Fibroblast of skin of left biceps (primary cell): ENCODE measurements around the gene CCSER2.
"Not testable (repeated sequence)": the region's sequence is repeated elsewhere in the genome, so short reads cannot be mapped to it uniquely, and the experiment has no call there.

Source experiments
- DNase-seq, 2 experiments: peaks; one replicate each; pipeline ENCODE4 v3.0.0-alpha.2; 2013; ENCODE audit warnings: low read depth in 2 of 2

Gene CCSER2

DNA sequence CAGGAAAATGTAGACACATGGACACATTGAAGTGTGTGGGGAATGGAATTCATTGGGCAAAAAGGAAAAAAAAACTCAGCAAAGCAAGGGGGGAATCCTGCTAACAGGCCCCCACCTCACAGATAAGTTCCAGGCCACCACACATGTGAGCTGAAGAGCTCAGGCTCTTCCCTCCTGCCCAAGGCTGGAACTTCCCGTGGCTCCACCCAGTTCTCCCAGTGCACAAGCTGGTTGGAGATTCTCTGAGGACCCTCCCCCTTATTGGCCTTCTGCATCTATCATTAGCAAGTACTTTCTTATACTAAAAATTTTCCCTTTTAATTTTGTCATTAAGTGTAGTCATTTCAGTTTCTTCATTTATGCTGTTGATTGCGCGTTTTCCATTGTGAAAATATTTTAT, 190.8 kb downstream of the CCSER2 start:
- DNase-seq, result no peak

DNA sequence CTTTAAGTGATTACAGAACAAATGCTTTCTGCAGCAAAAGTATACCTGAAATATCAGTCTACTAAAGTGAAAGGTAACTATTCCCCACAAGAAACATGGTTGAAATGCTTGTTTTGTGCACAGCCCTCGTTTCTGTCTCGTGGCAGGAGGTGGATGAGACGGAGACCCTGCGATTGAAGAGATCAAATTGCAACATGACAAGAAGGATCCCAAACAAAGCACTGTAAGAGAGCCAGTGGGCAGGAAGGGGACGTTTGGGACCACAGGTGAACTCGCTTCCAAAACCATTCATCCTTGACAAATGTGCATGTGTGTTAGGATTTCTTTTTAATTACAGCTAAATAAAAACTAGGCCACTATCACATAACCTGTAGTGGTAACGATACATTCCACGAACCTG, 192.6 kb downstream of the CCSER2 start:
- no peak for DNase-seq

DNA sequence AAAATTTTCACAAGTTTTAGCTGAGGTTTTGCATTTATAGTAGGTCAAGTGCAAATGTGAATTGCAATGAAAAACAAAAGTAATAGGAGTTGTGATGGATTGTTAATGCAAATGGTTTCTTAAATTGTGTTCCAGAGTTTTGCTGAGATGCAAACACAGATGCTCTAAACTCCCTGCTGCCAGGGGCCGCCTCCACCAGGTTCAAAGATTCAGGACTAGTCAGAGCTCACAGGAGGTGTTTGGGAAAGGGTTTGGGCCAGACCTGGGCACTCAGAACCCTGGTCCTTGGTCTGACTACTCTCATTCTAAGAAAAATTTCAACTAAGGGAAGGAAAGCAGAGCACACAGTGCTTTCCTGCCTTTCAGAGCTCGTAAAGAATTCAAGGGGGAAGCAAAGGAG, 193.1 kb downstream of the CCSER2 start:
- DNase-seq, result no peak

DNA sequence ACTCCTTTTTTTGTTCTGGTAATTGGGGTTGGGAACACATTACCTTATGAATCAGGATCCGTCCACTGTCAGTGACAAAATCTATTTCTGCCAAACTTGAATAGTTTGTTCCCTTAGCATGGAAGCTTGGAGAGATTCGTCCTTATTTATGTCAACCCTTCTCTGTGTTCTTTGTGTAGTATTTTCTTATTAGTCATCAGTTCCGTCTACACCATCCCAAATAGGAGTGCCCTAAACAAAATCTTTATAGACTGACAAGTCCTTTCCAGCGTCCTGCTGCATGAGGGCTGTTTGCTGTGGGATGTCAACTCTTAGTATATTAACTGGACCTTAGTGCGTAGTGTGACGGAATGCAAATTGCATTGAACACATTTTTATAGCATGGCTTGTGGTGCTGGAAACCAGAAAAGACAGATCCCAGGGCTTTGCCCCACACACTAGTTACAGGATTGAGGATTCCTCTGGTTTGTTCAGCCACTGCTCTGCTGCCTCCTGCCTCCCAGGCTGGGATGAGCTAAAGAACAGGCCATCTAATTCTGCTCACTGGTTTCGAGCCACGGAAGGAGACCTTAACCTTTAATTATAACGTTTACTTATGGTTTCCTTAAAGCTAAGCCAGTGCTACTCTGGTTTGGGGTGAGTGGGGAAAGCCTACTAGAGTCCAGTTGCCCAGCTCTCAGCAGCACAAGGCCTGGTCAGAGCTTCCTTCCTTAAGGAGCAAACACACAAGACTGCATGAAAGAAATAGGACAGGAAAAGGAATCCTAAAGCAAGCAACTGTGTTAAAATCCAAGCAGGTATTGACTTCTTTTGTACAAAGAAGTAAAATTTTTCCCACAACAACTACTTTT, 194.4 kb downstream of the CCSER2 start:
- DNase-seq, result no peak

DNA sequence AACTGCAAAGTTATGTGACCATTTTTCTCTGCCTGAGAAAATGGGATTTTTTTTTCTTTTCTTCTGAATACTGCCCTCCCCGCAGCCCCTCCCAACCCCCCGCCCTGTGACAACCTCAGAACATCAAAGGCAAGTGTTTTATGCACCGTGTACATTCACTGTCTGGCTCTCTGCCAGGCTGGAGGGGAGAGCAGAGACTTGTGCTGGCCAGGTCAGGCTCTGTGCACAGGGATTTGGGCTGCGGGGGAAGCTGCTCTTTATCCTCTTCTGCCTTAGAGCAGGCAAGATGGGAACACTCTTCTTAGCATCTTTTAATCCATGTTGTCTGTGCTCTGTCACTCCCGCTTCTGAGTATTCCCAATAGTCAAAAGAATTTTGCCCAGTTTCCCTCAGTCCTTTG, 195.1 kb downstream of the CCSER2 start:
- DNase-seq, result no peak

DNA sequence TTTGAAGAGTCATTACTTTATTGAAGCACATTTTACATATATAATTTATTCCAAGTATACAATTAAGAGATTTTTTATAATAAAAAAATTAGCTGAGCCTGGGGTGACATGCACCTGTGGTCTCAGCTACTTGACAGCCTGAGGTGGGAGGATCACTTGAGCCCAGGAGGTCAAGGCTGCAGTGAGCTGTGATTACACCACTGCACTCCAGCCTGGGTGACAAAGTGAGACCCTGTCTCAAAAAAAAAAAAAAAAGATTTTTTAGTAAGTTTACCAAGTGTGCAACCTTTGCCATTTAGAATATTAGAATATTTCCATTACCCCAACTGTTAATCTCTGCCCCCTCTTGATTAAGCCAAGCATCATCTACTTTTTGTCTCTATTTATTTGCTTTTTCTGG, 196.0 kb downstream of the CCSER2 start:
- DNase-seq, result no peak

DNA sequence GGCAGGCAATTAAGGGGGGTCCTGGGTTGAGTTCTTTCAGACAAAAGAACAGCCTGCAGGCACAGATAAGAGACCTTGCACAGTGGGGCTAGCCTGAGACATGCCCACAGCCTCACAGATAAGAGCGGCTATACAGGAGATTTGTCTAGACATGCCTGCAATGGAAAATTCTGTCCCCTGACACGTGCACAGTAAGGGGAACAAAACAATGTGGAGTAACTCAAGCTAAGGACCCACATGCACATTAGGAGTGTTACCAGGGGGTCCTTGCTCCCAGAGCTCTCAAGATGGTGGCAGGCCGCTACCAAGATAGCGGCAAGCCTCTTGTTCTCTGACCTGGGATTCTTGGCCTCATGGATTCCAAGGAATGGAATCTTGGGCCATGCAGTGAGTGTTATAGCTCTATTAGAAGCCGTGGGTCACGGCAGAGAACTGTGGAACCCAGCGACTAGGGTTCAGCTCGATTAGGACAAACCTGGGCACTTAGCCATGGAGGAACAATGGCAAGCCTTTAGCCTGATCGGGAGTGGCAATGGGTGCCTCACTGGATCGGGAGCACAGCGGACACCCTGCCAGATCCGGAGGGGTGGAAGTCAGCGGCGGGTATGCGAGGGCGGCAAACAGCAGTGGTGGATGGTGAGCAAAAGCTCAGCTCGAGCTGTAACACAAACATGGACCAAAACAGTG, 196.9 kb downstream of the CCSER2 start:
- no peak for DNase-seq

DNA sequence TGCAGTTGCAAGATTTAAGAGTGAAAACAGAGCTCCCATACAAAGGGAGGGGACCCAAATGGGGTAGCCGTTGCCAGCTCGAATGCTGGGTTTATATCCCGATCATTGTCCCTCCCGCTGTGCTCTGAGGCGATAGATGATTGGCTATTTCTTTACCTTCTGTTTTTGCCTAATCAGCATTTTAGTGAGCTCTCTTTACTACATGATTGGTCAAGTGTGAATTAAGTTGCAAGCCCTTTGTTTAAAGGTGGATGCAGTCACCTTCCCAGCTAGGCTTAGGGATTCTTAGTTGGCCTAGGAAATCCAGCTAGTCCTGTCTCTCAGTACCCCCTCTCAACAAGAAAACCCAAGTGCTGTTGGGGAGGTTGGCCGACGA, 197.4 kb downstream of the CCSER2 start:
- DNase-seq, result not testable (repeated sequence)

DNA sequence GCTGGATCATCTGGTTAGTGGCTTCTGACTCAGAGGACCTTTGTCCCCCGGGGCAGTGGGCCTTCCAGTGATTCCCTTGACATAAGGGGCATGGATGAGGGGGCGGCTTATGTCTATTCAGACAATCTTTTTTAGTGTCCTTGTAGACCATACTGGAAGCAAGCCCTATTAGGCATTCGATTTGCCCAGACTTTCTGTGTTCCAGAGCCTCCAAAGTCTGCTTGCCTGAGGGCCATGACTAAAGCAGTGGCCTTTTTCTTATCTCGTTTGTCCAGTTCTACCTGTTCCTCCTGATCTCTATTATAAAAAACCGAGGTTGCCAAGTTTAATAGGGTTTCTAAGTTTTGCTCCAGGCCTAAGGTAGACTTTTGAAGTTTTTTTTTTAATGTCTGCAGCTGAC, 199.0 kb downstream of the CCSER2 start:
- not testable (repeated sequence) for DNase-seq

DNA sequence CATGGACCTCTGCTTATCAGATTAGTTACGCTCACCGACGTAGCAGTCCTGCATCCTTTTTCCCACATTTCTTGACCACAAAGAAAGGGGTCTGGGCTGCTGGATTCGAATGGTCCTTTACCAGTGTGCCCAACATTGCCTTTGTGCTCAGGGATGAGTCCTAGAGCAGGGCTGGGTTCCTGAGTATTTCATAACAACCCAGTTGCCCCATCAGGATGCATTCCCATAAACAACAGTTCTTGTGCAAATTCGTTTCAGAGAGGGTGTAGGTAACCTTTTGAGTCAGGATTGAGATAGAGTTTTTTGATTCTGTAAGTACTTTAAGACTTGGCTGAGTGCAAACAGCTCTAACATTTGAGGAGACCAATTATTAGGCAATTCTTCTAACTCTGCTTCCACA, 200.1 kb downstream of the CCSER2 start:
- DNase-seq, result not testable (repeated sequence)

DNA sequence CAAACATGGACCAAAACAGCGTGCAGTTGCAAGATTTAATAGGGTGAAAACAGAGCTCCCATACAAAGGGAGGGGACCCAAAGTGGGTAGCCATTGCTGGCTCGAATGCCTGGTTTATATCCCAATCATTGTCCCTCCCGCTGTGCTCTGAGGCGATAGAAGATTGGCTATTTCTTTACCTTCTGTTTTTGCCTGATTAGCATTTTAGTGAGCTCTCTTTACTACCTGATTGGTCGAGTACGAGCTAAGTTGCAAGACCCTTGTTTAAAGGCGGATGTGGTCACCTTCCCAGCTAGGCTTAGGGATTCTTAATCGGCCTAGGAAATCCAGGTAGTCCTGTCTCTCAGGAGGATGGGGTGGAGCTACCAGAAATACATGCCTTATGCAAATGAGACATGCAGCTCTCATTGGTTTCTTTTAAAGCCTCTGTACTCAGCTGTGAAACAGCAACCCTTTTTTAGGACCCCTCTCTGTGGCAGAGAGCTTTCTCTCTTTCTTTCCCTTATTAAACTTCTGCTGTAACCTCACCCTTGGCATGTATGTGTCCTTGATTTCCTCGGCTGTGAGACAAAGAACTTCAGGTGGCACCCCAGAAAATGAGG, 202.4 kb downstream of the CCSER2 start:
- DNase-seq, result no peak

DNA sequence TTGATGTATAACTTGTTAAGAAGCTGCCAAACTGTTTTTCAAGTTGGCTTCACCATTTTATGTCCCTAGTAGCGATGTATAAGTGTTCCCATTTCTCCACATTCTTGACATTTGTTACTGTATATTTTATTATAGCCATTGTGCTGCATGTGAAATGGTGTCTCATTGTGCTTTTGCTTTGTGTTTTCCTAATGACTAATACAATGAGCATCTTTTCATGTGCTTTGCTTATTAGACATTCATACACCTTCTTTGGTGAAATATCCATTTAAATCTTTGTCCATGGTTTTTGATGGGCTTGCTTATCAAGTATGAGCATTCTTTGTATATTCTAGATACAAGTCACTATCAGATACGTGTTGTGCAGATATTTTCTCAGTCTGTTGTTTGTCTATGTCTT, 203.0 kb downstream of the CCSER2 start:
- no peak for DNase-seq

DNA sequence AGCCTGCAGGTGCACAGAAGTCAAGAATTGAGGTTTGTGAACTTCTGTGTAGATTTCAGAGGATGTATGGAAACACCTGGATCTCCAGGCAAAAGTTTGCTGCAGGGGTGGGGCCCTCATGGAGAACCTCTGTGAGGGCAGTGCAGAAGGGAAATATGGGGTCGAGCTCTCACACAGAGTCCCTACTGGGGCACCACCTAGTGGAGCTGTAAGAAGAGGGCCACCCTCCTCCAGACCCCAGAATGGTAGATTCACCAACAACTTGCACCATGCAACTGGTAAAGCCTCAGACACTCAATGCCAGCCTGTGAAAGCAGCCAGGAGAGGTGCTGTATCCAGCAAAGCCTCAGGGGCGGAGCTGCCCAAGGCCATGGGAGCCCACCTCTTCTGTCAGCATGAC, 205.8 kb downstream of the CCSER2 start:
- DNase-seq, result no peak

DNA sequence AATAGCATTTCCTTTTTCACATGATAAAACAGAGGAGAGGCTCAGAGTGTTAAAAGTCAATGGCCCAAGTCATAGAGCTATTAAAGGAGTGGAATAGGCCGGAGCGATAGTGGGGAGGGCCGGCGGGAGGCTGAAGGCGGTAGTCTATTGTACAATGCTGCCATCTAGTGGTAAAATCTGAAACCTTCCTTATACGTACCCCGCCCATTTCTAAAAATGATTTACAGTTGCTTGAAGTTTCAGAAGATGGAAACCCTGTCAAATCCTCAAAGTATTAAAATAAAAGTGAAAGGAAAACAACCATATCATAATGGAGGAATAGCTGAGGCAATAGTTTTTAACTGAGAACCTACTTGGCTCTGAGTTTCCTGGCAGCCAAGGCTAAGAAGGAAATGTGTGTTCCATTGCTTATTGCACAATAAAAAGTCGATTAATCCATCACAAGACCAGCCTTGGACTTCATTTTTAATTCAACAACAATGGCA, 209.1 kb downstream of the CCSER2 start:
- no peak for DNase-seq

DNA sequence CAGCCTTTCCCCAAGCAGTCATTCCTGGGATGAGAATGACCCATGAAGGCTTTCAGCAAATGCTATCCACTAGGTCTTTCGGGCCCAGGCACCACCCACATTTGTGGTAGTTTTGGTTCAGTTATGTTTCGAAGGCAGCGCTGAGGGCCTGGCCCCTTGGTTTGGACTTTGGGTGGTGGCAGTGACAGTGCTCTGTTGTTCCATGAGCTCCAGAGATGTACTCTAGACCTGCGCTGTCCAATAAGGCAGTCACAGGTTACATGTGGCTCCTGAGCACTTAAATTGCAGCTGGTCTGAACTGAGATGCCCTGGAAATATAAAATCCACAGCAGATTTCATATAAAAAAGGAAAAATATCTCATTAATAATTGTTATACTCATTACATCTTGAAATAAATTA, 209.6 kb downstream of the CCSER2 start:
- DNase-seq, result no peak

DNA sequence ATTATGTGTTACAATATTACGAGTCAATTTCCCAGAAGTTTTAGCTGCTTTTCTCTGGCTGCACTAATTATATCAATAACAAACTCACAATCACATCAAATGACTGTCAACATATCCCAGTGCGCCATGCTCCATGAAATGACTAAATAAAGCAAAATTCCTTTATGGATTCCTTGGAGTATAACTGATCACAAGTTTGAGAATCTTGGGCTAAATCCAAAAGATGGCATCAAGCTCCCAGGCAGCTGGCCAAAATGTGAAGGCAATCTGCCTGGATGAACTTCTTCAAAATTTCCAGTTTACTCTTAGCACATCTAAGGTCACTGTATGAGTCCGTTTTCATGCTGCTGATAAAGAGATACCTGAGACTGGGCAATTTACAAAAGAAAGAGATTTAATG, 210.8 kb downstream of the CCSER2 start:
- no peak for DNase-seq

DNA sequence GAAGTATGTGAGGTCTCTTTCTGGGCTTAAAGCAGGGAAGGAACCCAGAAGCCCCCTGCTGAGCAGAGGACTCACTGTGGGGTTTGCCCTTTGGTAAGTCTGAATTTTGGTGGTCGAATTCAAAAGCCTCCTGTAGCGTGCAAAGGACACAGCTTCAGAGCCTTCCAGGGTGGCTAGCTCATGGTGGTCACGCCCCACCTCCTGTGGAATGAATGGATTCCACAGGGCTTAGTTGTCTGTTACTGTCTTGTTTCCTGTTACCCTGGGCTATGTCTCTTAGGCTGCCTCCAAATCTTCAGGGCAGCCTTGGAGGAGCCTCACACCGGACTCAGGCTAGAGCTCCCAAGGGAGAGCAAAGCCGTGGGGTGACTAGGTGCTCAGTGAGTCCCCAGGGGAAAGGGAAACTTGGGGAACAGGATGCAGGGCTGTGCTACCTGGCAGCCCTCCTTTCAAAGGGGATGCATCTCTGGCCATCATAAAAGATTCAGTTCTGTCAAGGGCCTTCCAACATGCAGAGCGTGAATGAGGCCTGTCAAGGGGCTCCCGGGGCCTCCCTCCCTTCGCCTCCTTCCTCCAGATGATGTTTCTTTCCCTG, 211.7 kb downstream of the CCSER2 start:
- peak; percentile 58 to 60 for DNase-seq

DNA sequence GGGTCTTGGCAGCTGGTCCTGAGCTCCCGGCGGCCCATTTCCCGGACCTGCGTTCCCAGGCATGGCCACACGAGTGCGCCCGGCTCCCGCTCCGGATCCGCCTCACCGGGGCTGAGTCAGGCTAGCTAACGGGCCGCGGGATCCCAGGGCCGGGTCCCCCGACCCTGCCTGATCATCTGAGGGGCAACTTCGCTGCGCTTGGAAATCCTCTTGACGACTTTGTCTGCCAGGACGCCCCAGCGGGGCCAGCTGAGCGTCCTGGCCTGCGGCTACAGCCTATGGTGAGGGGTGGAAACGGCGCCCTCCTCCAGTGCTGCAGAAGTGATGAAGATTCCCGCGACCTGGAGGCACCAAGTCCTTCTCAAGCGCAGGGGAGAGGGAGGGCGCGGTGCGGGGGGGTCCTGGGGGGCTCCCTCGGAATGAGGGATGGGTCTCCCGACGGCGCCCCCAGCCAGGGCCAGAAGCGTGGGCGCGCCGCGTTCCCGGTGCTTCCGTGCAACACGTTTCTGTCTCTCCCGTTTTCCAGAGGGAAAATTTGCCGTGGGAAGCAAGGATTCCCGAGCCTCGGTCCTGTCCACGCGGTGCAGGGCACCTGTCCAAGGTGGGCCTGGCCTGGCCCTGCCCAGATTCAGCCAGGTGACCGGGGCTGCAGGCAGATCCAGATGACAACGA, 212.4 kb downstream of the CCSER2 start:
- DNase-seq, result no peak

DNA sequence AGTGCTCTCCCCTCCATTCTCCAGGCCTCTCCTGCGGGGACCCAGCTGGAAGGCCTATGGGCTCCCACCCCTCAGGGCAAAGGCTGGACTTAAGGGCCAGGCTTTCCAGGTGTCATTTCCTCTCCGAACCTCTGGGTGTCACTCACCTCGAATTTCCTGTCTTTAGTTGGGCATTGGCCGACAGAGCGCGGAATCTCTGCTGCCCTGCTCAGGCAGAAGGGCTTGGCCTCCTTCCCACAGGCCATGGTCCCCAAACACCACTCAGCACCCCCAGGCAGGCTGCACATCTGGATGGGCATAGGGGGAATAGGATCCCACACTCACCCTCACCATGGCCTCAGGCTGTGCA, 212.9 kb downstream of the CCSER2 start:
- DNase-seq, result no peak

DNA sequence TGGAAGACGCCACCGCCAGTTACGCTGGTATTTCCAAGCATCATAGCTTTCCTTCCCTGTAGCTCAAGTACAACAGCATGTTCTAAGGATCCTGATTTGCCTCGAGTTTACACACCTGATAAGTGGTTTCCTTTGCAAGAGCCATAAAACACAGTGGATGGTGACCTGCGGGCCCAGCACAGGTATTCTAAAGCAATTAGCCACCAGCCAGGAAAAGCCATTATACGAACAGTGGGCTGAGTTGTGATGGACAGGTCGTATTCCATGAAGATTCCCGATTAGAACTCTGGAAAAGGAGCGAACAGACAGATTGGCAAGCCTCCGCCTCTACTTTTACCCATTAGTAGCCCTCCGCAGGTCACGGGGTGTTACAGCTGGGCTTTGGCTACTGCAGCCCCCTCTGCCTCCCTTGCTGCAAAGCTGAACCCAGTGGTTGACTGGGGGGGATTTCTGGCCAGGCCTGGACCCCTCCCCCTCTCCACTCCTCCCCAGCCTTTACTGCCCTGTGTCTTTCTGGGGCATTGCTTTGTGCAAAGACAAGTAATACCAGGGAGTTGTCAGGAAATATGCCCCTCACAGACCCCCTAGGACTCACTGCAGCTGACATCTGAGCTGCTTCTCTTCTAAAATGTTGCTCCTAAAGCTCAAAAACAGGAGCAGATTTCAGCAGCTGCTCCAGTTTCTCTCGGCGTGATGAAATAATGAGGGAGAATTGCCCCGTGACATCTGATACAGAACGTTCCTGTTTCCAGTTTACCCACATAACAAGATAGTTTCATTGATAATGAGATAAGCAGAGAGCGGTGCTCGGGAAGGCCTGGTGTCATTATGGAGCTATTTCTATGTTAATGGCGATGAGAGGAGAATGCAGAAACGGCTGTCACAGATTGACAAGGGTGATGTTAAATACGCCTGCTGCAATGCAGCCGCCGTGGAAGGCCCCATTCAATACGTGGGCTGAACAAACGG, 214.4 kb downstream of the CCSER2 start:
- no peak for DNase-seq

DNA sequence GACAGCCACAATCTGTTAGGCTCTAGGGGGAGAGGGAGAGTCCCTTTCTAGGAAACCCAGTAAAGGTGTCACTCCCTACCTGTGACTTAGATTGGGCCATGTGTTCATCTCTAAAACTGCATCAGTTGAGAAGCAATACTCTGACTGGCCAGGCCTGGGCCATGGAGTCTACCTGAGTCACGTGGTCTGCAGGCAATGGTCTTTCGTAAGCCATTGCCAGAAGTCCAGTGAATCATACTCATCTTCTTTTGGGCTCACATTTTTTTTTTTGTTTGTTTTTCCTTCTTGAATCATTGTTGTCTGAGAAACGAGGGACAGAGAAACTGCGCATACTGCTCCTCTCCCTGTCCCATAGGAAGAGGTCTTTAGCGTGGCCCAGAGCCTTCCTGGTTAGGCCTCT, 215.6 kb downstream of the CCSER2 start:
- no peak for DNase-seq
